ENCODE data around the gene NTN4. TPM values are rescaled to one million over a fixed set of nuclear protein-coding genes. Genes with fewer than 3 reads are reported as not detected.
"Not testable (repeated sequence)": the region's sequence is repeated elsewhere in the genome, so short reads cannot be mapped to it uniquely, and the experiment has no call there.

Gene NTN4
- total RNA-seq, 1 donor from 2014 or later: 81.5 TPM

DNA sequence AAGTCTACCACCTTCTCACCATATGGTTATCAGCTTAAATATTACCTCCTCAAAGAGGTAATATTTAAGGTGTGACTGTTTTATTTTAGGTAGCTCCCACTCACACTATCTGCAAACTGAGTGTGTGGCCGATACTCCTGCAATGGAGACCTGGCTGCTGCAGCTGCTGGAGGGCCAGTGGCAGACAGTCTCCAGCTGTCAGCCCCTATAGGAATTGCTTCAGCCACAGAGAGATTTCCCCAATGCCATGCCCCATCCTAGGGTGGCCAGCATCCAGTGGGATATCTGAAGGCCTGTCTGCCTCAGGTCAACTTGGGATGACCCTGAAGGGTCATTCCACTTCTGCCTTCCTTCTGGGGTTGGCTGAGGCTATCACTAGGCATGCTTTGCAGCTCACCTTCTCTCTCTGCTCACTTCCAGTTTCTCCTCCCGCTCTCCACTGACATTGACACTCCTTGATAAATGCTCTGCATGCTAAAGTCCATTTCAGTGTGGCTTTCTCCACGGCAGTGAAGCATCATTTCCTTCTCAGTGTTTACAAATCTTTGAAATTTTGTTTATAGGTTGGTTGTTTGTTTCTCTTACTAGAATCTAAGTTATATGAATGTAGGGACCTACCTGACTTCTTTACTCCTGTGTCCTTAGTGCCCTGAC is 149.1 kb downstream of the NTN4 start:
- no peak for DNase-seq
- intact Hi-C loops (cut with DNase I): no loop called here
- peak; percentile 60 for ATAC-seq (ENCODE audit: poor library complexity)

GRCh38 chr12:95640516-95640915 is 150.0 kb downstream of the NTN4 start:
- ATAC-seq (ENCODE audit: poor library complexity) (no peak), DNase-seq (no peak)
- intact Hi-C loops (cut with DNase I): no loop called here

GRCh38 chr12:95637471-95638155 is 153.0 kb downstream of the NTN4 start:
- ATAC-seq (ENCODE audit: poor library complexity) (no peak), DNase-seq (no peak)
- intact Hi-C loops (cut with DNase I): no loop called here

- ATAC-seq (ENCODE audit: poor library complexity) (no peak), DNase-seq (no peak)
- intact Hi-C loops (cut with DNase I): no loop called here
Measured at GRCh38 chr12:95637010-95637409, 153.6 kb downstream of the NTN4 start.

DNA sequence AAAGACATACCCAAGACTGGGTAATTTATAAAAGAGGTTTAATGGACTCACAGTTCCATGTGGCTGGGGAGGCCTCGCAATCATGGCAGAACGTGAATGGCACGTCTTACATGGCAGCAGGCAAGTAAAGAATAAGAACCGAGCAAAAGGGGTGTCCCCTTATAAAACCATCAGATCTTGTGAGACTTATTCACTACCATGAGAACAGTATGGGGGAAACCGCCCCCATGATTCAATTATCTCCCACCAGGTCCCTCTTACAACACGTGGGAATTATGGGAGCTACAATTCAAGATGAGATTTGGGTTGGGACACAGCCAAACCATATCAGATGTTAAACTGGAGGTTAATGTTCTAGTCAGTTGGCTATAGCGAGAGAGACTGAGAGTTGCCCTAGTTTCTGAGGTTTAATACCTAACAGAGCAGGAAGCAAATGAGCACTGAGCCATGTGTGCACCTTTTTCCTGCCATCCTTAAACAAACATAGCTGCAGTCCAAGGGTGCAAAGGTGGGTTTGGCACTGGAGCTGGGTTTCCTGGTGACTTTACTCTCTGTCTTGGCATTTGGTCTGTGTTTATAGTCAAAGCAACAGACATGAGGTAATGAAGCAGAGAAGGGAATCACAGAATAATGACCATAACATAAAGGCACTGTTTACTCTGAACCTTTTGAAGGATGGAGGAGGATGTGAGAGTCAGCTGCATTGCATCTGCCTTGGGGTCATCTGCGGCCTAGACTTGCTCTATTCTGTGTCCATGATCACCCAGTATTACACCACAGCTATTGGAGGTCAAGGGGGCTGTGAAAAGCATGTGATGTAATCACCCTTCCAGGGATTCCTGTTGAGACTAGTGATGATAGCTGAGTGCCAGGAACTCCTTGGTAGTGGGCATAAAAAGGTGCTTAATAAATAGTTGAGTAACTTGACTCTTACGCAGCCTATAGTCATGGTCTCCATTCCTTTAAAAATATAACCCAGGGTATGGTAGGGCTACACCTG is 155.6 kb downstream of the NTN4 start:
- intact Hi-C loops (cut with DNase I): no loop called here
- DNase-seq: no peak
- ATAC-seq (ENCODE audit: poor library complexity): no peak

- DNase-seq (no peak), ATAC-seq (ENCODE audit: poor library complexity) (peak; percentile 82)
- intact Hi-C loops (cut with DNase I): no loop called here
Measured at GRCh38 chr12:95633732-95634465, 156.7 kb downstream of the NTN4 start.

GRCh38 chr12:95633049-95633731 is 157.4 kb downstream of the NTN4 start:
- peak; percentile 49 for ATAC-seq (ENCODE audit: poor library complexity)
- intact Hi-C loops (cut with DNase I): no loop called here
- DNase-seq: no peak

DNA sequence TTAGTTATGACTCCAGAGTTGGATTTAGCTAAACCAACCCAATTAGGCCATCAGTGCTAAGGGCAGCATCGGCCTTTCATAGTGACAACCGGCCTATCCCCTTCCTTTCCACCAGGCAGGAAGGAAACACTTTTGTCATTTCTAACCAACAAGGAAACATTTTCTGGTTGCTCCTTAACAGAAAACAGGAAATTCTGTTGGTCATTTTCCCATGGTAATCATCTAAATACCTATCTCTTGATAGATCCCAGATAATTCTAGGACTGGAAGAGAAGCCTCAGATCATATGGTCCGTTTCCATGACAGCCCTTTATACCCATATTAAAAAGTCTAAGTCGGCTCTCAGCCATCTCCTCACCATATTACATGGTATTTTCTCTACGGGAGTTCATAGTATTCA is 160.1 kb downstream of the NTN4 start:
- intact Hi-C loops (cut with DNase I): no loop called here
- ATAC-seq (ENCODE audit: poor library complexity): no peak
- DNase-seq: no peak

DNA sequence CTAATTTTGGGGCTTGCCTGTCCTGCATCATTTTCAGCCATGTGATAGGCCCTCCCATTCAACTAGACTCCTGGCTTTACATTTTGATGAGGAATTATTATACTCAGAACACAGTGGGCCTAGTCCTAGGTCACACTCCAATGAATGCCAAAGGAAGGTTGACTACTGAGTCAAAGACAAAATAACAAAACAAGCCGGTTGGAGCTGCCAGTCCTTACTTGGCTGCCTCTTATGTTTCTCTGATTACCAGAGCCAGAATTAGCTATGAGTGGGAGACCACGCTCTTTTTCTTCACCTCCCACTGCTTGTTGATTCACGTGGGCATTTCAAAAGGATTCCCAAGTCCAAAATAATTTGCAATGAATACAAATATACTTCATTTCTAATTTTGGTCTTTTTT is 161.2 kb downstream of the NTN4 start:
- DNase-seq (no peak), ATAC-seq (ENCODE audit: poor library complexity) (peak; percentile 50)
- intact Hi-C loops (cut with DNase I): no loop called here

GRCh38 chr12:95626854-95627253 is 163.7 kb downstream of the NTN4 start:
- ATAC-seq (ENCODE audit: poor library complexity): no peak
- intact Hi-C loops (cut with DNase I): no loop called here
- no peak for DNase-seq

- DNase-seq (no peak), ATAC-seq (ENCODE audit: poor library complexity) (no peak)
- intact Hi-C loops (cut with DNase I): no loop called here
Measured at GRCh38 chr12:95625012-95625411, 165.6 kb downstream of the NTN4 start.

GRCh38 chr12:95624589-95624988 is 166.0 kb downstream of the NTN4 start:
- intact Hi-C loops (cut with DNase I): no loop called here
- DNase-seq (no peak), ATAC-seq (ENCODE audit: poor library complexity) (peak; percentile 75)

GRCh38 chr12:95623554-95624170 is 166.9 kb downstream of the NTN4 start:
- intact Hi-C loops (cut with DNase I): no loop called here
- peak; percentile 79 for DNase-seq
- peak; percentile 89 for ATAC-seq (ENCODE audit: poor library complexity)

- intact Hi-C loops (cut with DNase I): no loop called here
- ATAC-seq (ENCODE audit: poor library complexity): no peak
Measured at GRCh38 chr12:95622879-95623278, 167.7 kb downstream of the NTN4 start.

GRCh38 chr12:95621725-95622124 is 168.8 kb downstream of the NTN4 start:
- DNase-seq (no peak), ATAC-seq (ENCODE audit: poor library complexity) (no peak)
- intact Hi-C loops (cut with DNase I): no loop called here

More at GRCh38 chr12:95622879-95623278, 167.7 kb downstream of the NTN4 start:
- no peak for DNase-seq

DNA sequence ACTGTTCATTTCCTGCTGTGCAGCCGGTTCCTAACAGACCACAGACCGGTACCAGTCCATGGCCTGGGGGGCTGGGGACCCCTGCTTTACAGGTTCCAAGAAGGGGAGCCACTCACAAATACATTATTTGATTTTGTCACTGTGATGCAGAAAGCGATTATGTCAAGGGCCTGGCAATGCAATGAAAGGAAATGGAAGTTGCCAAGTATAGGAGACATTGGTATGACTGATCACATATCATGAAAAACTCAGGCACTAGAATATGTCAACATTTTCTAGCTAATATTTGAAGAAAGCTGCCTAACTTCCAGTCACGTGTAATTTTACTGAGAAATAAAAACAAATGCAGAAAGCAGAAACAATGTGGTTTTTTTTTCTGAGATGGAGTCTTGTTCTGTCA is 170.4 kb downstream of the NTN4 start:
- no peak for ATAC-seq (ENCODE audit: poor library complexity)
- no peak for DNase-seq
- intact Hi-C loops (cut with DNase I): no loop called here

DNA sequence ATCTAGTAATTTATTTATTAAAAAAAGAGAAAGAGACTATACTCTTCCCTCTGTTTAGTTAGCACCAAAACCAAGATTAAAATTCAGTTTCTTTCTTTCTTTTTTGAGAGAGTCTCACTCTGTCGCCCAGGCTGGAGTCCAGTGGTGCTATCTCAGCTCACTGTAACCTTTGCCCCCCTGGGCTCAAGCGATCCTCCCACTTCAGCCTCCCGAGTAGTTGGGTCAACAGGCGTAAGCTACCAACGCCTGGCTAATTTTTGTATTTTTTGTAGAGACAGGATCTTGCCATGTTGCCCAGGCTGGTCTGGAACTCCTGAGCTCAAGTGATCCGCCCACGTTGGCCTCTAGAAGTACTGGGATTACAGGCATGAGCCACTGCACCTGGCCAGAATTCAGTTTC is 174.1 kb downstream of the NTN4 start:
- ATAC-seq (ENCODE audit: poor library complexity); intact Hi-C loops (cut with DNase I); DNase-seq: not testable (repeated sequence)

- no peak for DNase-seq
- ATAC-seq (ENCODE audit: poor library complexity): peak; percentile 19
- intact Hi-C loops (cut with DNase I): no loop called here
Measured at GRCh38 chr12:95615749-95616148, 174.8 kb downstream of the NTN4 start.

Data from Right ventricle myocardium superior (tissue), 1 donor.